ENCODE data around the gene SPINT3. TPM values are rescaled to one million over a fixed set of nuclear protein-coding genes. Genes with fewer than 3 reads are reported as not detected.
A peak's percentile ranks its signal among the peaks of the same experiment; 100 is the strongest.

SPINT3 gene
- total RNA-seq, 1 donor from 2014 or later: not detected

- Mint-ChIP-seq H3K4me3 (ENCODE audit: unreplicated experiment) (peak within 1 kb of the TSS; percentile 67), H3K27ac (ENCODE audit: unreplicated experiment) (no peak within 1 kb of the TSS), H3K4me1 (ENCODE audit: unreplicated experiment) (peaks cover 13% of the 10 kb centered on the region), H3K9me3 (ENCODE audit: unreplicated experiment) (no peaks in the 10 kb centered on the region), H3K36me3 (ENCODE audit: unreplicated experiment) (no peaks in the 10 kb centered on the region), H3K27me3 (ENCODE audit: unreplicated experiment) (peaks cover 38% of the 10 kb centered on the region)
- TF ChIP-seq CTCF (IDR thresholded peaks at IDR 0.05): no peak
- DNase-seq (ENCODE audit: extremely low spot score, unreplicated experiment): no peak
Measured at GRCh38 chr20:45469336-45470261, 45.8 kb downstream of the SPINT3 start, which contains the start of gene WFDC2. TSS of gene WFDC2 (plus strand) at chr20:45469753. CDS start at chr20:45469782, 29 bp downstream.

- Mint-ChIP-seq H3K4me3 (ENCODE audit: unreplicated experiment) (no peak overlapping the region), H3K27me3 (ENCODE audit: unreplicated experiment) (peaks cover 38% of the 10 kb centered on the region), H3K4me1 (ENCODE audit: unreplicated experiment) (peaks cover 13% of the 10 kb centered on the region), H3K9me3 (ENCODE audit: unreplicated experiment) (no peaks in the 10 kb centered on the region), H3K36me3 (ENCODE audit: unreplicated experiment) (no peaks in the 10 kb centered on the region), H3K27ac (ENCODE audit: unreplicated experiment) (no peak overlapping the region)
- TF ChIP-seq CTCF (IDR thresholded peaks at IDR 0.05): no peak
- no peak for DNase-seq (ENCODE audit: extremely low spot score, unreplicated experiment)
Measured at GRCh38 chr20:45467861-45468260, 47.6 kb downstream of the SPINT3 start.

GRCh38 chr20:45467172-45467571 is 48.2 kb downstream of the SPINT3 start:
- peaks cover 13% of the 10 kb centered on the region for H3K4me1 Mint-ChIP-seq (ENCODE audit: unreplicated experiment)
- peaks cover 43% of the 10 kb centered on the region for H3K27me3 Mint-ChIP-seq (ENCODE audit: unreplicated experiment)
- no peak for DNase-seq (ENCODE audit: extremely low spot score, unreplicated experiment)
- H3K4me3 Mint-ChIP-seq (ENCODE audit: unreplicated experiment): no peak overlapping the region
- H3K27ac Mint-ChIP-seq (ENCODE audit: unreplicated experiment): no peak overlapping the region
- no peaks in the 10 kb centered on the region for H3K36me3 Mint-ChIP-seq (ENCODE audit: unreplicated experiment)
- no peak for TF ChIP-seq CTCF (IDR thresholded peaks at IDR 0.05)
- no peaks in the 10 kb centered on the region for H3K9me3 Mint-ChIP-seq (ENCODE audit: unreplicated experiment)

GRCh38 chr20:45465491-45466266 is 49.7 kb downstream of the SPINT3 start:
- no peak for DNase-seq (ENCODE audit: extremely low spot score, unreplicated experiment)
- no peak for TF ChIP-seq CTCF (IDR thresholded peaks at IDR 0.05)
- Mint-ChIP-seq H3K27me3 (ENCODE audit: unreplicated experiment) (peaks cover 50% of the 10 kb centered on the region), H3K36me3 (ENCODE audit: unreplicated experiment) (no peaks in the 10 kb centered on the region), H3K4me1 (ENCODE audit: unreplicated experiment) (peaks cover 8% of the 10 kb centered on the region), H3K4me3 (ENCODE audit: unreplicated experiment) (no peak overlapping the region), H3K27ac (ENCODE audit: unreplicated experiment) (no peak overlapping the region), H3K9me3 (ENCODE audit: unreplicated experiment) (no peaks in the 10 kb centered on the region)

GRCh38 chr20:45463709-45464108 is 51.7 kb downstream of the SPINT3 start:
- Mint-ChIP-seq H3K27me3 (ENCODE audit: unreplicated experiment) (peaks cover 54% of the 10 kb centered on the region), H3K27ac (ENCODE audit: unreplicated experiment) (no peak overlapping the region), H3K4me1 (ENCODE audit: unreplicated experiment) (no peaks in the 10 kb centered on the region), H3K36me3 (ENCODE audit: unreplicated experiment) (no peaks in the 10 kb centered on the region), H3K9me3 (ENCODE audit: unreplicated experiment) (no peaks in the 10 kb centered on the region), H3K4me3 (ENCODE audit: unreplicated experiment) (no peak overlapping the region)
- no peak for DNase-seq (ENCODE audit: extremely low spot score, unreplicated experiment)
- no peak for TF ChIP-seq CTCF (IDR thresholded peaks at IDR 0.05)
